Pancreas (tissue), 10 donors: ENCODE measurements around the gene B4GALNT3. TPM values are rescaled to one million over a fixed set of nuclear protein-coding genes. Genes with fewer than 3 reads are reported as not detected.

Experiments used
- ATAC-seq, 4 donors: fragments of 200-7000 bp; cut with Tn5 transposase; one replicate each; pipeline versions ENCODE4 v1.8.0 to v1.9.1; 2020; ENCODE audit warnings: mild to moderate bottlenecking in 4 of 4, moderate library complexity in 4 of 4
- DNase-seq, 6 donors: peaks; one replicate each; pipeline ENCODE4 v3.0.0-alpha.2; 2020
- FAIRE-seq: peaks from 2 replicates; lab custom pipeline; 2012; peaks lifted over from hg19 to GRCh38; lab: Jason Lieb, UNC
- H3K27ac ChIP-seq, 4 donors: fragments of 200-600 bp; sonication (generic); 1 replicate in 3 of 4; 2 replicates in 1 of 4; pipeline versions ENCODE4 v1.5.0 to v1.8.0; 2020
- H3K27me3 ChIP-seq, 4 donors: fragments of 200-600 bp; one replicate each; pipeline ENCODE4 v1.8.0; 2021
- H3K36me3 ChIP-seq, 3 donors: fragments of 200-600 bp; sonication (generic) in 1 of 3; one replicate each; pipeline versions ENCODE4 v1.5.0 to v1.8.0; 2020 to 2021
- H3K4me1 ChIP-seq, 3 donors: fragments of 200-600 bp; one replicate each; pipeline ENCODE4 v1.8.0; 2021
- H3K4me3 ChIP-seq, 4 donors: fragments of 200-600 bp; sonication (generic) in 2 of 4; one replicate each; pipeline versions ENCODE4 v1.5.0 to v1.8.0; 2020 to 2021
- H3K9me3 ChIP-seq, 4 donors: fragments of 200-600 bp; one replicate each; pipeline ENCODE4 v1.8.0; 2021
- CTCF ChIP-seq, 4 donors: fragments of 200-600 bp; sonication (generic) in 3 of 4; IDR thresholded peaks; one replicate each; pipeline versions ENCODE4 v1.5.0 to v1.8.0; 2021; ENCODE audit warnings: antibody characterized with exemption in 4 of 4
- WGBS, 2 donors: extraction: QIAGEN DNeasy Blood & Tissue Kit; methylation state at CpG; one replicate each; pipeline ENCODE4 v1.1.7; 2013; 5-methylcytosine and 5-hydroxymethylcytosine counted together
- intact Hi-C, 3 donors: fragments of 100-400 bp; cut with DNase I; formaldehyde crosslinking; loops; one replicate each; pipeline versions ENCODE4 v1.11.1 to v1.14.2; 2022
- polyA plus RNA-seq, 2 donors: library from polyadenylated mRNA; stranded (reverse); fragments of 200-250 nt; gene quantifications; one replicate each; pipeline ENCODE4 v1.2.3, GENCODE V29; 2013
- total RNA-seq, 6 donors: library from RNA; stranded (reverse); fragmentation: NEBNext Ultra II Directional in 4 of 6; extraction: Animal tissue kit (Norgen Biotek cat#: 25700) in 4 of 6; gene quantifications; one replicate each; pipeline versions ENCODE4 v1.2.1 to v1.2.4, GENCODE V29; 2021 to 2023
- donor health status: healthy with polysubstance abuse.
- donor health status: DM: no; HTN: no; CAD: no; lungs with moderate emphysema.
- donor health status: DM: no; HTN: no; CAD: no.
- donor health status: control.
- donor health status: control.
- donor health status: Bipolar disorder and iron deficiency.
- donor health status: DM: yes; HTN: yes; CAD: no.
- donor health status: DM: no; HTN: no; CAD: no.
- donor health status: DM: no; HTN: no; CAD: no.
- donor health status: DM: yes; HTN: yes; CAD: no.

The B4GALNT3 gene
- total and polyA plus RNA-seq, 8 donors: 3.8 to 19.5 (median 7.7) TPM

- ATAC-seq: no peak
- WGBS, 2 donors: 42 to 68% methylated on average over 7 of the region's 7 CpGs
- H3K4me3 ChIP-seq: no peak overlapping the region
Measured at GRCh38 chr12:563787-564298, 104.1 kb downstream of the B4GALNT3 start.

GRCh38 chr12:565161-565560 lies 105.4 kb downstream of the B4GALNT3 start:
- intact Hi-C loops: loop anchor here in 2 of 3 donors (10.0 kb wide), 3 partner anchors 190 to 530 kb away; partner anchors contain the start of gene WNK1 (in 1 of the 2)
- DNase-seq: no peak
- FAIRE-seq: no peak
- Histone ChIP-seq H3K4me3 (no peak overlapping the region), H3K36me3 (no peaks in the 10 kb centered on the region), H3K27ac (no peak overlapping the region), H3K9me3 (no peaks in the 10 kb centered on the region), H3K4me1 (no peaks in the 10 kb centered on the region), H3K27me3 (no peaks in the 10 kb centered on the region)
- no peak for ATAC-seq
- TF ChIP-seq CTCF (IDR thresholded peaks at IDR 0.05): no peak
- 67 to 75% methylated on average over 8 of the region's 8 CpGs for WGBS, 2 donors

More at GRCh38 chr12:563787-564298, 104.1 kb downstream of the B4GALNT3 start:
- DNase-seq (no peak), FAIRE-seq (no peak)
- Histone ChIP-seq H3K4me1 (no peaks in the 10 kb centered on the region), H3K27me3 (no peaks in the 10 kb centered on the region), H3K36me3 (no peaks in the 10 kb centered on the region), H3K27ac (no peak overlapping the region), H3K9me3 (no peaks in the 10 kb centered on the region)
- intact Hi-C loops: loop anchor here in 2 of 3 donors (10.0 kb wide), 3 partner anchors 191 to 531 kb away; partner anchors contain the start of gene WNK1 (in 1 of the 2)
- TF ChIP-seq CTCF (IDR thresholded peaks at IDR 0.05): no peak

GRCh38 chr12:565589-566105 lies 105.9 kb downstream of the B4GALNT3 start:
- DNase-seq: no peak
- intact Hi-C loops: loop anchor here in 2 of 3 donors (10.0 kb wide), 3 partner anchors 189 to 529 kb away; partner anchors contain the start of gene WNK1 (in 1 of the 2)
- no peak for ATAC-seq
- no peak for FAIRE-seq
- Histone ChIP-seq H3K4me3 (no peak overlapping the region), H3K4me1 (no peaks in the 10 kb centered on the region), H3K9me3 (no peaks in the 10 kb centered on the region), H3K27ac (no peak overlapping the region), H3K27me3 (no peaks in the 10 kb centered on the region), H3K36me3 (no peaks in the 10 kb centered on the region)
- 83 to 84% methylated on average over 21 of the region's 21 CpGs for WGBS, 2 donors
- TF ChIP-seq CTCF (IDR thresholded peaks at IDR 0.05): no peak

DNA sequence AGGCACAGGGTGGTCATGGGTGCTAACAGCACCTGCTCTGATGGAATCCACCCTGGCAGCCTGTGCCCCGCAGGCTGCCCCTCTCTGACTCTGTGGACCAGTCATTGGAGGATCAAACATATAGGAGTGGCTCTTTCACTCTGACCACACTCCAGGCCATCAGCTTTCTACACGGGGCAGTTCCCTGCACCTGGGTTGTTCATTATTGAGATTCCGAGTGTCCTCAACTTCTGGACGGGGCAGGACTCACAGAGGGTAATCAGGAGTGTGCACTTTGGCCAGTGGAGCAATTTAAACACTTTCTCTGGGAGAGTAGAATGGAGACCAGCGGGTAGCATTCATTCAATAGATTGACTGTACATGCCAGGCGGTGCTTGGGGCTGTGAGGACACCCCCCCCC lies 108.7 kb downstream of the B4GALNT3 start:
- Histone ChIP-seq H3K4me3 (no peak overlapping the region), H3K4me1 (no peaks in the 10 kb centered on the region), H3K9me3 (no peaks in the 10 kb centered on the region), H3K36me3 (no peaks in the 10 kb centered on the region), H3K27me3 (no peaks in the 10 kb centered on the region), H3K27ac (no peak overlapping the region)
- no peak for FAIRE-seq
- no peak for DNase-seq
- intact Hi-C loops: loop anchor here in 2 of 3 donors (10.0 kb wide), 3 partner anchors 186 to 526 kb away; partner anchors contain the start of gene WNK1 (in 1 of the 2)
- 75 to 86% methylated on average over 6 of the region's 6 CpGs for WGBS, 2 donors
- TF ChIP-seq CTCF (IDR thresholded peaks at IDR 0.05): no peak
- no peak for ATAC-seq
